Common myeloid progenitor, CD34-positive (primary cell): ENCODE data around the gene IQGAP2.
"Not testable (repeated sequence)": the region's sequence is repeated elsewhere in the genome, so short reads cannot be mapped to it uniquely, and the experiment has no call there.

ENCODE experiments used
- CTCF ChIA-PET: fragments of 350-600 bp; sonication (Branson Sonifier 250); formaldehyde crosslinking; loops from one replicate; lab custom pipeline; 2021; ENCODE audit warnings: antibody characterized with exemption; lab: Charles Lee
- POLR2A ChIA-PET: fragments of 350-600 bp; sonication (Branson Sonifier 250); formaldehyde crosslinking; loops from one replicate; lab custom pipeline; 2021; ENCODE audit warnings: antibody characterized with exemption; lab: Charles Lee
- DNase-seq, 3 donors: peaks; one replicate each; pipeline versions ENCODE4 v3.0.0 to v3.0.0-alpha.2; 2013
- H3K27ac ChIP-seq, 2 experiments: 1 replicate in 1 of 2; 2 replicates in 1 of 2; pipeline ENCODE4 v1.7.0; 2013; ENCODE audit warnings: inconsistent platforms in 2 of 2, low read length in 2 of 2, mild to moderate bottlenecking in 2 of 2, low read depth in 1 of 2, moderate library complexity in 1 of 2; ENCODE audit not compliant: severe bottlenecking in 2 of 2, insufficient read depth in 1 of 2, poor library complexity in 1 of 2
- H3K27me3 ChIP-seq, 5 experiments: replicated peaks in 2 of 5; 1 replicate in 3 of 5; 2 replicates in 2 of 5; pipeline versions ENCODE4 v1.6.1 to v1.7.0; 2013; ENCODE audit warnings: low read length in 4 of 5, mild to moderate bottlenecking in 2 of 5, moderate library complexity in 2 of 5, inconsistent platforms in 1 of 5; ENCODE audit not compliant: insufficient read depth in 5 of 5, control insufficient read depth in 4 of 5
- H3K36me3 ChIP-seq, 4 experiments: 1 replicate in 2 of 4; 2 replicates in 2 of 4; pipeline versions ENCODE4 v1.6.1 to v1.7.0; 2013; ENCODE audit warnings: low read length in 3 of 4, control low read depth in 1 of 4, mild to moderate bottlenecking in 1 of 4; ENCODE audit not compliant: control insufficient read depth in 4 of 4, insufficient read depth in 4 of 4
- H3K4me1 ChIP-seq, 4 experiments: 1 replicate in 3 of 4; 2 replicates in 1 of 4; pipeline versions ENCODE4 v1.6.1 to v1.7.1; 2013; ENCODE audit warnings: low read length in 3 of 4, mild to moderate bottlenecking in 3 of 4, control low read depth in 1 of 4, inconsistent platforms in 1 of 4, moderate library complexity in 1 of 4; ENCODE audit not compliant: control insufficient read depth in 4 of 4, insufficient read depth in 4 of 4; ENCODE audit errors: control extremely low read depth in 1 of 4
- H3K4me3 ChIP-seq, 7 experiments: 1 replicate in 4 of 7; 2 replicates in 3 of 7; pipeline versions ENCODE4 v1.5.1 to v1.7.0; 2013; ENCODE audit warnings: mild to moderate bottlenecking in 7 of 7, low read length in 6 of 7, moderate library complexity in 6 of 7, inconsistent platforms in 2 of 7, low read depth in 2 of 7, control low read depth in 1 of 7; ENCODE audit not compliant: insufficient read depth in 4 of 7, control insufficient read depth in 1 of 7; ENCODE audit errors: extremely low read depth in 1 of 7
- H3K9me3 ChIP-seq, 5 experiments: 1 replicate in 4 of 5; 2 replicates in 1 of 5; pipeline versions ENCODE4 v1.6.1 to v1.7.1; 2013; ENCODE audit warnings: low read length in 4 of 5, mild to moderate bottlenecking in 2 of 5, inconsistent platforms in 1 of 5, low read depth in 1 of 5, moderate library complexity in 1 of 5; ENCODE audit not compliant: control insufficient read depth in 4 of 5, insufficient read depth in 2 of 5; ENCODE audit errors: control extremely low read depth in 1 of 5
- whole genome bisulfite sequencing: methylation state at CpG from one replicate; pipeline ENCODE4 v1.1.5; 2013; ENCODE audit not compliant: insufficient coverage; 5-methylcytosine and 5-hydroxymethylcytosine counted together

Gene IQGAP2

DNA sequence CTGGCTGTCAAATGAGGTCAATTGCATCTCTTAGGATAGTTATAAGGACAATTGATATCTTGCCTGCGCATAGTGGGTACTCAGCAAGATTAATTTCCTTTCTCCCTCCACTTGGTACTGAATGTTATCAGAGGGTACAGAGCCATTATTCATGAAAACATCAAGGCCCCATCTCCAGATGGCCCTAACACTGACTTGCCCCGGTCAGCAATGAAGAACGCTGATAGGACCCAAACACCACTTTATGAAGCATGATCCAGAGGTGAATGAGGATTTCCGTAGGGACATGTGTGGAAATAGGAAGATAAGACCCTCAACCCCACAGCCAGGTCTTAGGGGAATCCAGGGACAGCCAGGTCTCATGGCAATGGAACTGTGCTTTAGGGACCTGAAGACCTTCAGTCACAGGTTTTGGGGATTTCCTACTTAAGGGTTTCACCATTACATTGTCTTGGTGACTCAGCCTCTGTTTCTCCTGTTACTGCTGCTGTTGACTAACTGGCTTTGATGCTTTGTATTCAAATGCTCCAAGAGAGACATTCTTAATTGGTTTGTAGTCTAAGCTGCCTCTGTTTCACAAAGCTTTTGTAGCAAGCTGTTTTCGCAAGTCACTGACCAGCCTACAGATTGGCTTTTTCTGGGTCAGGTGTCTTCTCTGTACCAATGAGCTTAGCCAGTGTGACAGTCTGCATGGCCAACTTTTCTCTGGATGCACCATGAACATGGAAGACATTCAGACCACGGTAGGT is 35.3 kb upstream of the IQGAP2 start:
- Histone ChIP-seq H3K27ac (no peak overlapping the region), H3K27me3 (no peaks in the 10 kb centered on the region), H3K36me3 (no peaks in the 10 kb centered on the region), H3K9me3 (no peaks in the 10 kb centered on the region), H3K4me3 (no peak overlapping the region), H3K4me1 (peaks cover 0 to 29% (median 18%) of the 10 kb centered on the region in 4 experiments)
- peak in 2 of 3 donors; percentile 33 to 42 for DNase-seq
- 100% methylated on average over 4 of the region's 6 CpGs for WGBS
- ChIA-PET CTCF (no interaction called here), POLR2A (no interaction called here)

DNA sequence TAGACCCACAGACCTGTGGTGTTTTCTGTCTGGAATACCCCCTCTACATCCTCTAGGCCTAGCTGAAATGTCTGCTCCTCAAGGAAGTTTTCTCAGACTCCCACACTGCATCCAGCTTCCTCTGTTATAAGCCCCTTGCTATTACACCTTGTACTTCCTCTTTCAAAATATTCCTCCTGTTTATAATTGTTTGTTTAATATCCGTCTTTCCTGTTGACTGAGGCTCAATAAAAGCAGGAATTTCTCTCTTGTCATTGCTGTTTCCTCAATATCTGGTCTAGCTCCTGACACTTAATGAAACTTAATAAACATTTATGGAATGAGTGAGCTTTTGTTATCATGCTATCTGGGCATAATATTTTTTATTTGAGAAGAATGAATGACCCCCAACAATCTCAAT is 34.1 kb upstream of the IQGAP2 start:
- DNase-seq: no peak
- no peaks in the 10 kb centered on the region for H3K27me3 ChIP-seq
- ChIA-PET POLR2A (no interaction called here), CTCF (interaction anchor here (0.8 to 1.3 kb wide), 2 partner anchors 9 to 27 kb away, joined by 3 to 5 read pairs; no protein-coding TSS in a partner anchor)
- H3K36me3 ChIP-seq: no peaks in the 10 kb centered on the region
- WGBS: no CpG with 5 or more reads among the region's 1 CpG
- no peaks in the 10 kb centered on the region for H3K9me3 ChIP-seq
- no peak overlapping the region for H3K27ac ChIP-seq
- H3K4me3 ChIP-seq: no peak overlapping the region
- H3K4me1 ChIP-seq: peaks cover 0 to 30% (median 16%) of the 10 kb centered on the region in 4 experiments

DNA sequence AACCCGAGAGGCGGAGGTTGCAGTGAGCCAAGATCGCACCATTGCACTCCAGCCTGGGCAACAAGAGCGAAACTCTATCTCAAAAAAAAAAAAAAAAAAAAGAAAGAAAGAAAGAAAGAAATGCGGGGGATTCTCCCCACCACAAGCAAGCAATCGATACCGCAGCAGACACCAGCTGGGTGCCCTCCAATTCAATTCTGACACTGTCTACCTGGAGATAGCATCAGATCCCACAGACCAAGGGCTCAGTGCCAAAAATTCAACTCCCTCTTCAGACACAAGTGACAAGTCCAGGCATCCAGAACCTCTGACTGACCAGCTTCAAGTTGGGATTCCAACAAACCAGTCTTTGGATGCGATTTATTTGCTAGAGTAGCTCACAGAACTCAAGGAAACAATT is 33.4 kb upstream of the IQGAP2 start:
- not testable (repeated sequence) for DNase-seq

DNA sequence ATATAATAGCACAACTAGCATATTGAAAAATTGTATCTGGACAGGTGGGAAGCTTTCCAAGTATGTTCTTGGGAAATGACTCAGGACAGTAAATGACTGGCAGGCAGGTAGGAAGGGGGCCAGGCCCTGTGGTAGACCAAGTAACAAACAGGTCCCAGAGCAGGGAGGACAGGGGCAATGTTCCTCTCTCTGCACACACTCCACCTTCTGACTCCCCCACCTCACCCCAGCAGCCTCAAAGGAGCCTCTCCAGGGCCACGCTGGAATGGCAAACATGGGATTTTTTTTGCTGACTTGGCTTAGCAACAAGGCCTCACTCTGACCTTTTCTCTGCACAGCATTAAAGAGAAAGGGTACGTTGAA is 31.1 kb upstream of the IQGAP2 start:
- DNase-seq: peak in 1 of 3 donors; percentile 34
- Histone ChIP-seq H3K27me3 (no peaks in the 10 kb centered on the region), H3K36me3 (no peaks in the 10 kb centered on the region), H3K9me3 (no peaks in the 10 kb centered on the region), H3K4me3 (peak overlapping the region in 1 of 7 experiments; percentile 10), H3K27ac (no peak overlapping the region), H3K4me1 (peaks cover 0 to 32% (median 23%) of the 10 kb centered on the region in 4 experiments)
- WGBS: 43% methylated on average over 1 of the region's 2 CpGs
- POLR2A ChIA-PET: no interaction called here
- CTCF ChIA-PET: interaction anchor here (0.8 to 2.1 kb wide), 3 partner anchors 15 to 42 kb away, joined by 3 to 6 read pairs (median 3); no protein-coding TSS in a partner anchor

More for the DNA sequence above, 33.4 kb upstream of the IQGAP2 start:
- POLR2A ChIA-PET, H3K9me3 ChIP-seq, H3K27ac ChIP-seq, H3K4me3 ChIP-seq, H3K27me3 ChIP-seq, H3K36me3 ChIP-seq: not testable (repeated sequence)
- WGBS: 72% methylated on average over 3 of the region's 8 CpGs
- H3K4me1 ChIP-seq: peaks cover 0 to 30% (median 14%) of the 10 kb centered on the region in 4 experiments
- CTCF ChIA-PET: interaction anchor here (1.3 kb wide), 1 partner anchor 28 kb away, joined by 5 read pairs; no protein-coding TSS in a partner anchor

DNA sequence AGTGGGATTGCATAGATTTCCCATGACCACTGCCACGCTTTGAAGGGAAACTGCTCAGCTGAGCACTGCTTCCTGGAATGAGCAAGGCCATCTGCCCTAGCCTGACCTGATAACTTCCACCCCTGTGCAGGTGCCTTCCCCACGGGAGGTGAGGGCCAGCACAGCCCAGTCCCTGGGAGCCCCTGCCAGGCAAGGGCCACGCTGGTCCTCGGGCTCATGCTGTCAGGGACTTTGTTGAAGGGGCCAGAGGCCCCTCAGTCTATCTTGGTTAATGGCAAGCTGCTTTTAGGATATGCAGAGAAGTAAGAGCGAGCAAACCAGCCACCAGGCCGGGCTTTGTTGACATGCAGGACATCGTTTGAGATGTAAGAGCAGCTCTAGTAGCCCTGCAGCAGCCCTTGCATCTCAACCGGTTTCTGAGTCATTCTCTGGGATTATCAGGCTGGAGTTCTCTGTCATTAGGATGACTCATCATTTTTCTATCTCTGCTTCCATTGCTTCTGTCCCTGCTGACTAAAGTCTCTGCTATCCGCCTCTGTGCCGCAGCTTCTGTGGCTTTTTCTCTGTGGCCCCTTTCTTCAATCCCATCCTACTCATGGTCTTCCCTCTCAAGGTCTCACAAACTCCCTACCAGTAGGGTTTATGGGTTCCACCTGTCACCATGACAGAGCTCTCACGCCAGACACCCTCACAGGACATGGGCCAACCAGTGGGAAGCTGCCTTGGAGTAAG is 30.6 kb upstream of the IQGAP2 start:
- peak overlapping the region in 1 of 7 experiments; percentile 10 for H3K4me3 ChIP-seq
- no peaks in the 10 kb centered on the region for H3K27me3 ChIP-seq
- no peaks in the 10 kb centered on the region for H3K36me3 ChIP-seq
- no peaks in the 10 kb centered on the region for H3K9me3 ChIP-seq
- ChIA-PET POLR2A (no interaction called here), CTCF (interaction anchor here (0.6 to 2.1 kb wide), 3 partner anchors 14 to 216 kb away, joined by 3 to 6 read pairs (median 3); no protein-coding TSS in a partner anchor)
- DNase-seq: peak; percentile 59 to 86 (median 81)
- 57% methylated on average over 10 of the region's 11 CpGs for WGBS
- no peak overlapping the region for H3K27ac ChIP-seq
- H3K4me1 ChIP-seq: peaks cover 0 to 33% (median 23%) of the 10 kb centered on the region in 4 experiments

DNA sequence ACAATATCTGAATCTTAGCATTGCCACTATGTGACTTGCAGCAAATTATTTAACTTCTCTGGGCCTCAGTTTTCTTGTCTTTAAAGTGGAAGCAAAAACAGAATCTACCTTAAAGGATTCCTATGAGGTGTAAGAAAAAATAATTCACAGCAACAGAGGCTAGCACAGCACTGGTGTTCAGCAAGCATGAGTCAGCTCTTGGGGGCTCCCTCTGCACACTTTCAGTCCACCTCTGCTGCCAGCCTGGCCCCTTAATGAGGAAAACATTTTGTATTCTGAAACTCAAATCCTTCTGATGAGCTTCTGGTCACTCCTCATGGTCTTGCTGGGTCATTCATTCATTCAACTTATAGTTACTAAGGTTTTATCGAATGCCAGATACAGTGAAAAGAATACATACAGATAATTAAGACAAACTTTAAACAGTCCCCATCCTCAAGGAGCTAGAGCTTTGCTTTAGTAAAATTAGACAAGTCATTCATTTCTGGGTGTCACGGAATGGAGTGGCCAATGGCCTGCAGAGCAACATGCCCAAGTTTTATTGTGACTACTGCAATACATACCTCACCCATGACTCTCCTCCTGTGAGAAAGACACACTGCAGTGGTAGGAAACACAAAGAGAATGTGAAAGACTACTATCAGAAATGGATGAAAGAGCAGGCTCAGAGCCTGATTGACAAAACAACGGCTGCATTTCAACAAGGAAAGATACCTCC is 26.8 kb upstream of the IQGAP2 start:
- 83% methylated on average over 2 of the region's 3 CpGs for WGBS

More for the DNA sequence above, 26.8 kb upstream of the IQGAP2 start:
- Histone ChIP-seq H3K27ac (no peak overlapping the region), H3K4me1 (peaks cover 3 to 50% (median 38%) of the 10 kb centered on the region in 4 experiments), H3K27me3 (no peaks in the 10 kb centered on the region), H3K9me3 (no peaks in the 10 kb centered on the region), H3K36me3 (no peaks in the 10 kb centered on the region), H3K4me3 (no peak overlapping the region)
- POLR2A ChIA-PET: no interaction called here
- CTCF ChIA-PET: interaction anchor here (0.7 to 2.2 kb wide), 8 partner anchors 7 to 207 kb away, joined by 3 to 12 read pairs (median 4); no protein-coding TSS in a partner anchor
- peak in 2 of 3 donors; percentile 60 to 68 for DNase-seq
